GM23248 (cell line): ENCODE measurements around the gene UVRAG. TPM values are rescaled to one million over a fixed set of nuclear protein-coding genes. Genes with fewer than 3 reads are reported as not detected.
A peak's percentile ranks its signal among the peaks of the same experiment; 100 is the strongest.

Source experiments
- DNase-seq: peaks from one replicate; pipeline ENCODE4 v3.0.0-alpha.2; 2015
- H2AFZ ChIP-seq: fragments of 200-600 bp; sonication (generic); 2 replicates; pipeline ENCODE4 v1.6.1; 2016; ENCODE audit warnings: antibody characterized with exemption
- H3F3A ChIP-seq: fragments of 200-600 bp; sonication (generic); 2 replicates; pipeline ENCODE4 v1.6.1; 2016; ENCODE audit warnings: mild to moderate bottlenecking, antibody characterized with exemption, mixed run types; ENCODE audit not compliant: insufficient read depth
- H3K27ac ChIP-seq: fragments of 200-600 bp; sonication (generic); 2 replicates; pipeline ENCODE4 v1.5.1; 2016; ENCODE audit warnings: mild to moderate bottlenecking
- H3K27me3 ChIP-seq: fragments of 200-600 bp; sonication (generic); replicated peaks from 2 replicates; pipeline ENCODE4 v1.6.1; 2016; ENCODE audit warnings: mild to moderate bottlenecking; ENCODE audit not compliant: insufficient read depth
- H3K36me3 ChIP-seq: fragments of 200-600 bp; sonication (generic); 2 replicates; pipeline ENCODE4 v1.6.1; 2016; ENCODE audit warnings: low read depth, mild to moderate bottlenecking
- H3K4me1 ChIP-seq: fragments of 200-600 bp; sonication (generic); 2 replicates; pipeline ENCODE4 v1.6.1; 2016; ENCODE audit warnings: mild to moderate bottlenecking; ENCODE audit not compliant: insufficient read depth
- H3K4me2 ChIP-seq: fragments of 200-600 bp; sonication (generic); one replicate; pipeline ENCODE4 v1.6.1; 2016; ENCODE audit warnings: mild to moderate bottlenecking; ENCODE audit not compliant: unreplicated experiment
- H3K4me3 ChIP-seq: fragments of 200-600 bp; sonication (generic); 2 replicates; pipeline ENCODE4 v1.5.1; 2016; ENCODE audit warnings: mild to moderate bottlenecking
- H3K79me2 ChIP-seq: fragments of 200-600 bp; sonication (generic); 2 replicates; pipeline ENCODE4 v1.6.1; 2016; ENCODE audit warnings: mild to moderate bottlenecking; ENCODE audit not compliant: insufficient read depth
- H3K9ac ChIP-seq: fragments of 200-600 bp; sonication (generic); 2 replicates; pipeline ENCODE4 v1.6.1; 2016; ENCODE audit warnings: mild to moderate bottlenecking
- H3K9me2 ChIP-seq: fragments of 200-600 bp; sonication (generic); 2 replicates; pipeline ENCODE4 v1.6.1; 2016; ENCODE audit warnings: mixed run types, mild to moderate bottlenecking, moderate library complexity; ENCODE audit not compliant: insufficient read depth
- H3K9me3 ChIP-seq: fragments of 200-600 bp; sonication (generic); one replicate; pipeline ENCODE4 v1.6.1; 2017; ENCODE audit warnings: low read depth
- H4K20me1 ChIP-seq: fragments of 200-600 bp; sonication (generic); 2 replicates; pipeline ENCODE4 v1.6.0; 2016; ENCODE audit not compliant: insufficient read depth
- EZH2 ChIP-seq: fragments of 200-600 bp; sonication (generic); IDR thresholded peaks from 2 replicates; pipeline ENCODE4 v1.6.1; 2018; ENCODE audit warnings: antibody characterized with exemption, mild to moderate bottlenecking; ENCODE audit not compliant: insufficient read depth, poor library complexity, severe bottlenecking
- EZH2phosphoT487 ChIP-seq: fragments of 200-600 bp; sonication (generic); IDR thresholded peaks from 2 replicates; pipeline ENCODE4 v1.6.1; 2018; ENCODE audit warnings: antibody characterized with exemption, moderate library complexity, mild to moderate bottlenecking, low read depth; ENCODE audit not compliant: insufficient read depth
- WGBS, 2 experiments: methylation state at CpG; one replicate each; pipeline ENCODE4 v1.1.6; 2015 to 2017; ENCODE audit warnings: low lambda C conversion rate in 2 of 2, low coverage in 1 of 2; ENCODE audit errors: missing lambda C conversion rate in 2 of 2; 5-methylcytosine and 5-hydroxymethylcytosine counted together
- in situ Hi-C: fragments of 300-500 bp; cut with MboI; formaldehyde crosslinking; loops from 2 replicates; pipeline ENCODE4 v1.15.0; 2020
- polyA plus RNA-seq: library from polyadenylated mRNA; unstranded; fragments of >200 nt; fragmentation: Nextera tagmentation; extraction: Ambion mirVana; gene quantifications from 2 replicates; pipeline ENCODE4 v1.2.1, GENCODE V29; 2016
- total RNA-seq: library from RNA; depleted of rRNA; stranded (reverse); fragments of >200 nt; shearing (Covaris generic); gene quantifications from 2 replicates; pipeline ENCODE4 v1.2.3, GENCODE V29; 2014

UVRAG gene
- total and polyA plus RNA-seq, 2 experiments from 2014 or later = 9.9 to 11.0 TPM

GRCh38 chr11:75796091-75796435 is 18.9 kb upstream of the UVRAG start:
- Histone ChIP-seq H3K4me1 (no peaks in the 10 kb centered on the region), H3K27me3 (no peaks in the 10 kb centered on the region), H3K9ac (no peak overlapping the region), H3K9me2 (no peaks in the 10 kb centered on the region), H3K4me3 (no peak overlapping the region), H4K20me1 (no peaks in the 10 kb centered on the region), H3K36me3 (no peaks in the 10 kb centered on the region), H3K27ac (no peak overlapping the region), H3K9me3 (no peaks in the 10 kb centered on the region), H3K79me2 (no peaks in the 10 kb centered on the region), H2AFZ (no peak overlapping the region), H3K4me2 (no peak overlapping the region), H3F3A (no peaks in the 10 kb centered on the region)
- 97 to 100% methylated on average over 2 of the region's 2 CpGs for WGBS, 2 experiments
- no peak for DNase-seq
- in situ Hi-C loops = no loop called here
- TF ChIP-seq EZH2phosphoT487 (no peak), EZH2 (no peak)

- H4K20me1 ChIP-seq = no peaks in the 10 kb centered on the region
- WGBS, 2 experiments = 85 to 91% methylated on average over 8 of the region's 8 CpGs
- H3F3A ChIP-seq = no peaks in the 10 kb centered on the region
- no peaks in the 10 kb centered on the region for H3K9me3 ChIP-seq
- H3K9ac ChIP-seq = no peak overlapping the region
- H3K27ac ChIP-seq = no peak overlapping the region
- no peaks in the 10 kb centered on the region for H3K27me3 ChIP-seq
- DNase-seq = no peak
- no peaks in the 10 kb centered on the region for H3K4me1 ChIP-seq
- no peak overlapping the region for H2AFZ ChIP-seq
- H3K4me2 ChIP-seq = no peak overlapping the region
- H3K4me3 ChIP-seq = no peak overlapping the region
- TF ChIP-seq EZH2 = no peak
- no peak for TF ChIP-seq EZH2phosphoT487
- H3K79me2 ChIP-seq = no peaks in the 10 kb centered on the region
- no peaks in the 10 kb centered on the region for H3K36me3 ChIP-seq
- in situ Hi-C loops = no loop called here
- no peaks in the 10 kb centered on the region for H3K9me2 ChIP-seq
Measured at GRCh38 chr11:75797116-75797515, 17.9 kb upstream of the UVRAG start.

DNA sequence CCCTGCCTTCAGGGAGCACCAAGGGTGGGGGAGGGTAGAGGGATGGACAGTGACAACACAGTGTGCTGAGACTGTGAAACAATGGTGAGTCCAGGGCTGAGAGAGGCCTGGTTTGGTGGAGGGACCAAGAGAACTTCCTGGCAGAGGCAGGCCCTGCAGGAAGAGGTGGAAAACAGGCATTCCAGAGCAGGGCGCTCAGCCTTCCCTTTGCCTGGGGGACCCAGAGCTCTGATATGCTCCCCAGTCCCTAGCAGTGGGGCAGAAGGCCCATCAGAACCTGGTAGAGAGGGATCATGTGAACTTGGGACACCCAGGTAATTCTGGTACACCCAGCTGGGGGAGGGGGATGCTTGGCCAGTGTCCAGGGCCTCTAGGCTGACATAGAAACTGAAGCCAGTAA is 17.2 kb upstream of the UVRAG start:
- no peaks in the 10 kb centered on the region for H3K9me3 ChIP-seq
- no peaks in the 10 kb centered on the region for H4K20me1 ChIP-seq
- peak; percentile 50 for DNase-seq
- in situ Hi-C loops = no loop called here
- H3K36me3 ChIP-seq = no peaks in the 10 kb centered on the region
- WGBS, 2 experiments = 88 to 100% methylated on average over 1 of the region's 1 CpG
- no peak overlapping the region for H3K4me2 ChIP-seq
- TF ChIP-seq EZH2phosphoT487 = no peak
- no peak for TF ChIP-seq EZH2
- no peak overlapping the region for H3K4me3 ChIP-seq
- no peak overlapping the region for H3K9ac ChIP-seq
- H3K27ac ChIP-seq = no peak overlapping the region
- H2AFZ ChIP-seq = peak overlapping the region; percentile 45; the same call in 1 of the 2 replicates
- no peaks in the 10 kb centered on the region for H3K9me2 ChIP-seq
- no peaks in the 10 kb centered on the region for H3K79me2 ChIP-seq
- no peaks in the 10 kb centered on the region for H3K4me1 ChIP-seq
- H3K27me3 ChIP-seq = no peaks in the 10 kb centered on the region
- H3F3A ChIP-seq = no peaks in the 10 kb centered on the region

DNA sequence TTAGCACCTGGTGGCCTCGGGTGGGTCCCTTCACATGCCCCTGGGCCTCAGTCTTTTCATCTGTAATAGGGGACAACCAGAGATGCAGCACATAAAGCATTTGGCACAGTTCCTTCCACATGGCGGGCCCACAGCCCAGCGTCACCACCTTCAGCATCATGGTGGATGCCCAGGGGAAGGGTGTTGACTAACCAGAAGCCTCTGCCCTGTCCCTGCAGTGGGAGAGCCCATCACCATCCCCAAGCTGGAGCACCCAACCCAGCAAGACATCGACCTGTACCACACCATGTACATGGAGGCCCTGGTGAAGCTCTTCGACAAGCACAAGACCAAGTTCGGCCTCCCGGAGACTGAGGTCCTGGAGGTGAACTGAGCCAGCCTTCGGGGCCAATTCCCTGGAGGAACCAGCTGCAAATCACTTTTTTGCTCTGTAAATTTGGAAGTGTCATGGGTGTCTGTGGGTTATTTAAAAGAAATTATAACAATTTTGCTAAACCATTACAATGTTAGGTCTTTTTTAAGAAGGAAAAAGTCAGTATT is 14.8 kb upstream of the UVRAG start:
- TF ChIP-seq EZH2phosphoT487 = no peak
- TF ChIP-seq EZH2 = no peak
- no peaks in the 10 kb centered on the region for H4K20me1 ChIP-seq
- H3K36me3 ChIP-seq = no peaks in the 10 kb centered on the region
- no peaks in the 10 kb centered on the region for H3F3A ChIP-seq
- H3K4me1 ChIP-seq = no peaks in the 10 kb centered on the region
- H3K4me3 ChIP-seq = no peak overlapping the region
- no peaks in the 10 kb centered on the region for H3K79me2 ChIP-seq
- DNase-seq = no peak
- no peaks in the 10 kb centered on the region for H3K9me2 ChIP-seq
- H3K27ac ChIP-seq = no peak overlapping the region
- 89 to 94% methylated on average over 8 of the region's 8 CpGs for WGBS, 2 experiments
- no peak overlapping the region for H2AFZ ChIP-seq
- H3K9ac ChIP-seq = no peak overlapping the region
- in situ Hi-C loops = no loop called here
- no peak overlapping the region for H3K4me2 ChIP-seq
- no peaks in the 10 kb centered on the region for H3K9me3 ChIP-seq
- no peaks in the 10 kb centered on the region for H3K27me3 ChIP-seq
